NK-92 (cell line): ENCODE results near the gene PSMA6.

Experiments used
- DNase-seq: peaks from one replicate; lab custom pipeline; 2025; ENCODE audit not compliant: unreplicated experiment; lab: John Stamatoyannopoulos, UW

PSMA6 gene

GRCh38 chr14:35365130-35366055 lies 73.2 kb downstream of the PSMA6 start:
- no peak for DNase-seq

- DNase-seq = no peak
These were observed 73.9 kb downstream of the PSMA6 start for GRCh38 chr14:35366056-35366451.

GRCh38 chr14:35366521-35366976 lies 74.4 kb downstream of the PSMA6 start:
- no peak for DNase-seq

- no peak for DNase-seq
These were observed 74.8 kb downstream of the PSMA6 start for GRCh38 chr14:35367056-35367372.
